Spinal cord (tissue), 10 donors: ENCODE results near the gene MOB3C. TPM values are rescaled to one million over a fixed set of nuclear protein-coding genes. Genes with fewer than 3 reads are reported as not detected.
A peak's percentile ranks its signal among the peaks of the same experiment; 100 is the strongest.

Source experiments
- DNase-seq, 6 donors: peaks; one replicate each; pipeline versions ENCODE4 v3.0.0 to v3.0.0-alpha.2; 2013 to 2015; ENCODE audit warnings: low spot score in 6 of 6, low read depth in 4 of 6
- H3K27ac ChIP-seq: one replicate; pipeline ENCODE4 v1.5.1; 2013; ENCODE audit warnings: low read depth, low read length, control low read depth
- H3K27me3 ChIP-seq: one replicate; pipeline ENCODE4 v1.6.1; 2013; ENCODE audit warnings: low read length; ENCODE audit not compliant: control insufficient read depth, insufficient read depth
- H3K36me3 ChIP-seq: one replicate; pipeline ENCODE4 v1.6.1; 2013; ENCODE audit warnings: low read length; ENCODE audit not compliant: control insufficient read depth, insufficient read depth
- H3K4me1 ChIP-seq: one replicate; pipeline ENCODE4 v1.6.1; 2013; ENCODE audit warnings: low read length; ENCODE audit not compliant: control insufficient read depth, insufficient read depth
- H3K4me3 ChIP-seq: one replicate; pipeline ENCODE4 v1.5.1; 2013; ENCODE audit warnings: low read depth, low read length, control low read depth
- H3K9me3 ChIP-seq: one replicate; pipeline ENCODE4 v1.6.1; 2013; ENCODE audit warnings: low read length; ENCODE audit not compliant: control insufficient read depth, insufficient read depth
- WGBS: methylation state at CpG from one replicate; pipeline ENCODE4 v1.1.5; 2013; ENCODE audit warnings: missing lambda C conversion rate; ENCODE audit not compliant: insufficient coverage; 5-methylcytosine and 5-hydroxymethylcytosine counted together
- polyA plus RNA-seq, 2 donors: library from polyadenylated mRNA; unstranded; fragments of 120-200 nt; gene quantifications; one replicate each; pipeline ENCODE4 v1.2.1, GENCODE V29; 2013; ENCODE audit not compliant: insufficient read length in 2 of 2
- total RNA-seq, 2 donors: library from RNA; depleted of rRNA in 1 of 2; stranded (reverse); fragments of 120-200 nt in 1 of 2; fragments of >200 nt in 1 of 2; gene quantifications; one replicate each; pipeline versions ENCODE4 v1.2.3 to v1.2.4, GENCODE V29; 2013 to 2014
- donor health status: healthy.

MOB3C gene
- total and polyA plus RNA-seq, 4 donors = 8.4 to 18.8 (median 9.7) TPM

GRCh38 chr1:46599059-46599970, 17.3 kb downstream of the MOB3C start:
- Histone ChIP-seq H3K27ac (no peak overlapping the region), H3K4me3 (no peak overlapping the region), H3K9me3 (no peaks in the 10 kb centered on the region), H3K36me3 (no peaks in the 10 kb centered on the region), H3K27me3 (no peaks in the 10 kb centered on the region), H3K4me1 (peaks cover 10% of the 10 kb centered on the region)
- DNase-seq = no peak
- WGBS = 75% methylated on average over 6 of the region's 9 CpGs

GRCh38 chr1:46596846-46597245, 19.8 kb downstream of the MOB3C start:
- Histone ChIP-seq H3K27ac (no peak overlapping the region), H3K4me1 (no peaks in the 10 kb centered on the region), H3K27me3 (no peaks in the 10 kb centered on the region), H3K9me3 (no peaks in the 10 kb centered on the region), H3K36me3 (peaks cover 19% of the 10 kb centered on the region), H3K4me3 (no peak overlapping the region)
- WGBS = no CpG with 5 or more reads among the region's 3 CpGs
- no peak for DNase-seq

DNA sequence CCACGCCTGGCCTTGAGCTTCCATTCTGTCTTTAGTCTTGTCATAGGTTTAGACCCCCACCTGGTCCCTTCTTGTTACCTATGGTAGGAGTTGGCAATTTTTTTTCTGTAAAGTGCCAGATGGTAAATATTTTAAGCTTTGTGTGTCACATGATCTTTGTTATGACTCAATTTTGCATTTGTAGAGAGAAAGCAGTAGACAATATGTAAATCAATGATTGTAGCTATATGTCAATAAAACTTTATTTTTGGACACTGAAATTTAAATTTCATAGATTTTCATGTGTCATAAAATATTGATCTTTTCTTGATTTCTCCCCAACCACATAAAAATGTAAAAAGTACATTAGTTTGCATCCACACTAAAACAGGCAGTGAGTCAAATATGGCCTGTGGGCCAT, 20.6 kb downstream of the MOB3C start:
- no peak overlapping the region for H3K27ac ChIP-seq
- DNase-seq = no peak
- WGBS = 100% methylated on average over 1 of the region's 1 CpG

DNA sequence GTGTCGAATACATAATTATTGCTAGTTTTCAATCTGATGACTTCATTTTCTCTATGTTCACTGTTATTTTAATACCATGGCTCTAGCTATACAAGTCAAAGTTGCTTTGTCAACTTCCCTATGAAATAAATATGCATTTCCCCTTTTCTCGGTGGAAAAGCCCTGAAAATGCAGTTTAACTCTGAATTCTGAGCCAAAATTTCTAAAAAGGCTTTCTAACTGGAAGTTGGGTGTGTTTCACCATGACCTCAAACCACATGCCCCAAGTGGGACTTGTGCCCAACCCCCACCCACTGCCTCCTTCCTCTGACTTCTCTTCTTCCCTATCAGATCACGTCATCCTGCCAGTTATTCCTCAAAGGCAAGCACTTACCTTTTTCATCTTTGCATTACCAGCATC, 21.5 kb downstream of the MOB3C start:
- H3K27ac ChIP-seq = no peak overlapping the region
- WGBS = 90% methylated on average over 2 of the region's 3 CpGs
- H3K4me1 ChIP-seq = no peaks in the 10 kb centered on the region

More for the DNA sequence above, 20.6 kb downstream of the MOB3C start:
- no peaks in the 10 kb centered on the region for H3K27me3 ChIP-seq
- H3K9me3 ChIP-seq = no peaks in the 10 kb centered on the region
- H3K4me1 ChIP-seq = no peaks in the 10 kb centered on the region
- H3K4me3 ChIP-seq = no peak overlapping the region
- peaks cover 27% of the 10 kb centered on the region for H3K36me3 ChIP-seq

DNA sequence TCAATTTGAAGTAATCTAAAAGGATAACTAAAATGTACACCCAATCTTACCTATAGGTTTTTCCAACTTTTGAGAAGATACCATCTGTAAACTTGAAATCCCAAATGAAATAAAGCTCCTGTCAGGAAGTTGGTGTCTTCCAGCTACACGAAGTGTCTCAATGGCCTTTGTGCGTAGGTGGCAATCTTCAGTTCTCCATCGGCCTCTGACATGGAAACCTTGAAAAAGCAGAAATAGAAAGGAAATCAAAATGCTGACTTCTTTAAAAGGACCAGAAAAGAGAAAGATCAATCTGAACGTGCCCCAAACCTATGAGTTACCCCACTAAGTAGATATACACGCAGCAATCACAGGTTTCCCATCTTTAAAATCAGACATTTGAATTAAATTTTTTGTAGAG, 22.5 kb downstream of the MOB3C start:
- no peak overlapping the region for H3K4me3 ChIP-seq
- H3K9me3 ChIP-seq = no peaks in the 10 kb centered on the region
- no peaks in the 10 kb centered on the region for H3K4me1 ChIP-seq
- H3K36me3 ChIP-seq = peaks cover 35% of the 10 kb centered on the region
- DNase-seq = no peak
- no peak overlapping the region for H3K27ac ChIP-seq
- WGBS = 92% methylated on average over 2 of the region's 5 CpGs
- no peaks in the 10 kb centered on the region for H3K27me3 ChIP-seq

More for the DNA sequence above, 21.5 kb downstream of the MOB3C start:
- DNase-seq = peak in 1 of 6 donors; percentile 26
- Histone ChIP-seq H3K27me3 (no peaks in the 10 kb centered on the region), H3K9me3 (no peaks in the 10 kb centered on the region), H3K36me3 (peaks cover 29% of the 10 kb centered on the region), H3K4me3 (no peak overlapping the region)

DNA sequence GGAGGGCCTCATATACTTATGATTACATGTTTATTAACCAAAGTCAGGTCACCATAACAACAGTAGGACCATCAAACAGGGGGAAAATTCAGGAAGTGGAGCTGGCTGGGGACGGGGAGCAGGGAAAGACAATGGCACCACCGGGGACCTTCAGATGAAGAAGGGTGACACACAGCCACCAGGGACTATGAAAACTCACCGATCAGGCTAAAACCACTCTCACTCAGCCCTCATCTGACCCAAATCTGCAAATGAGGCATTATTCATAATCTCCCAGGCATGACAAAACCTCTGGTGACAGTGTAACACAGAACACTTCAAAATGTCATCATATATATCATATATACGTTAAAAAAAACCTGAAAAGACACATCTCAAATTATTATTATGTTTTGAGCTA, 23.8 kb downstream of the MOB3C start:
- no peak for DNase-seq
- no peaks in the 10 kb centered on the region for H3K27me3 ChIP-seq
- 88% methylated on average over 4 of the region's 4 CpGs for WGBS
- H3K4me1 ChIP-seq = no peaks in the 10 kb centered on the region
- H3K27ac ChIP-seq = no peak overlapping the region
- no peaks in the 10 kb centered on the region for H3K9me3 ChIP-seq
- H3K4me3 ChIP-seq = no peak overlapping the region
- H3K36me3 ChIP-seq = peaks cover 36% of the 10 kb centered on the region

- DNase-seq = no peak
- H3K27ac ChIP-seq = no peak overlapping the region
- no peaks in the 10 kb centered on the region for H3K27me3 ChIP-seq
- H3K4me3 ChIP-seq = no peak overlapping the region
- H3K9me3 ChIP-seq = no peaks in the 10 kb centered on the region
- 91% methylated on average over 3 of the region's 3 CpGs for WGBS
- H3K4me1 ChIP-seq = peaks cover 14% of the 10 kb centered on the region
- H3K36me3 ChIP-seq = peaks cover 39% of the 10 kb centered on the region
Measured at GRCh38 chr1:46589529-46589928, 27.1 kb downstream of the MOB3C start.

GRCh38 chr1:46587069-46587468, 29.5 kb downstream of the MOB3C start:
- peaks cover 27% of the 10 kb centered on the region for H3K36me3 ChIP-seq
- no peaks in the 10 kb centered on the region for H3K9me3 ChIP-seq
- no peaks in the 10 kb centered on the region for H3K27me3 ChIP-seq
- H3K4me1 ChIP-seq = peaks cover 15% of the 10 kb centered on the region
- no peak for DNase-seq
- 94% methylated on average over 5 of the region's 7 CpGs for WGBS
- no peak overlapping the region for H3K27ac ChIP-seq
- H3K4me3 ChIP-seq = no peak overlapping the region

- Histone ChIP-seq H3K4me1 (peaks cover 15% of the 10 kb centered on the region), H3K9me3 (no peaks in the 10 kb centered on the region), H3K4me3 (no peak overlapping the region), H3K36me3 (peaks cover 18% of the 10 kb centered on the region), H3K27me3 (no peaks in the 10 kb centered on the region), H3K27ac (peak overlapping the region; percentile 25)
- WGBS = 40% methylated on average over 6 of the region's 12 CpGs
- peak in 1 of 6 donors; percentile 85 for DNase-seq
Measured at GRCh38 chr1:46585312-46585938, 31.2 kb downstream of the MOB3C start.
